Central memory CD8-positive, alpha-beta T cell (primary cell): ENCODE measurements around the gene CNIH2.
"Not testable (repeated sequence)": the region's sequence is repeated elsewhere in the genome, so short reads cannot be mapped to it uniquely, and the experiment has no call there.

Experiments
- ATAC-seq: fragments of 150-1000 bp; cut with Tn5 transposase; replicated peaks from 2 replicates; pipeline ENCODE4 v1.10.0; 2022; ENCODE audit warnings: mild to moderate bottlenecking, moderate FRiP score, moderate number of reproducible peaks; ENCODE audit not compliant: poor library complexity, severe bottlenecking; ENCODE audit errors: extremely low read depth
- DNase-seq, 2 donors: peaks; one replicate each; pipeline ENCODE4 v3.0.0; 2021; ENCODE audit warnings: low spot score in 2 of 2
- H3K27ac Mint-ChIP-seq: one replicate; pipeline ENCODE4 v1.8.0; 2022; ENCODE audit warnings: low read depth, mild to moderate bottlenecking, moderate library complexity, mixed read lengths
- H3K27me3 Mint-ChIP-seq: one replicate; pipeline ENCODE4 v1.8.0; 2022; ENCODE audit warnings: mixed read lengths
- H3K36me3 Mint-ChIP-seq: one replicate; pipeline ENCODE4 v1.8.0; 2022; ENCODE audit warnings: mild to moderate bottlenecking, moderate library complexity, mixed read lengths; ENCODE audit not compliant: insufficient read depth
- H3K4me1 Mint-ChIP-seq: one replicate; pipeline ENCODE4 v1.8.0; 2022; ENCODE audit warnings: mixed read lengths
- H3K4me3 Mint-ChIP-seq: one replicate; pipeline ENCODE4 v1.8.0; 2022; ENCODE audit warnings: mild to moderate bottlenecking, moderate library complexity, mixed read lengths
- H3K9me3 Mint-ChIP-seq: one replicate; pipeline ENCODE4 v1.8.0; 2022; ENCODE audit warnings: mixed read lengths

CNIH2 gene

GRCh38 chr11:66240781-66241136, 37.2 kb upstream of the CNIH2 start:
- peaks cover 41% of the 10 kb centered on the region for H3K36me3 Mint-ChIP-seq

GRCh38 chr11:66242095-66242765, 35.7 kb upstream of the CNIH2 start:
- H3K36me3 Mint-ChIP-seq: peaks cover 45% of the 10 kb centered on the region
- no peak for ATAC-seq
- H3K27me3 Mint-ChIP-seq: no peaks in the 10 kb centered on the region
- H3K4me1 Mint-ChIP-seq: peaks cover 5% of the 10 kb centered on the region
- peak overlapping the region; percentile 87 for H3K27ac Mint-ChIP-seq
- no peak for DNase-seq
- no peaks in the 10 kb centered on the region for H3K9me3 Mint-ChIP-seq
- no peak overlapping the region for H3K4me3 Mint-ChIP-seq

More at GRCh38 chr11:66240781-66241136, 37.2 kb upstream of the CNIH2 start:
- H3K9me3 Mint-ChIP-seq: no peaks in the 10 kb centered on the region
- H3K27me3 Mint-ChIP-seq: no peaks in the 10 kb centered on the region
- H3K27ac Mint-ChIP-seq: peak overlapping the region; percentile 46
- no peak for ATAC-seq
- H3K4me3 Mint-ChIP-seq: no peak overlapping the region
- H3K4me1 Mint-ChIP-seq: peaks cover 5% of the 10 kb centered on the region
- DNase-seq: no peak

GRCh38 chr11:66243782-66244535, 34.0 kb upstream of the CNIH2 start:
- no peak for ATAC-seq
- no peaks in the 10 kb centered on the region for H3K27me3 Mint-ChIP-seq

GRCh38 chr11:66247295-66247694, 30.7 kb upstream of the CNIH2 start:
- ATAC-seq: no peak
- Mint-ChIP-seq H3K27ac (peak overlapping the region; percentile 26), H3K9me3 (no peaks in the 10 kb centered on the region), H3K36me3 (peaks cover 43% of the 10 kb centered on the region), H3K4me1 (peaks cover 7% of the 10 kb centered on the region), H3K4me3 (no peak overlapping the region), H3K27me3 (no peaks in the 10 kb centered on the region)
- no peak for DNase-seq

More at GRCh38 chr11:66243782-66244535, 34.0 kb upstream of the CNIH2 start:
- peak overlapping the region; percentile 47 for H3K27ac Mint-ChIP-seq
- no peaks in the 10 kb centered on the region for H3K4me1 Mint-ChIP-seq
- H3K36me3 Mint-ChIP-seq: peaks cover 41% of the 10 kb centered on the region
- DNase-seq: no peak
- H3K9me3 Mint-ChIP-seq: no peaks in the 10 kb centered on the region
- no peak overlapping the region for H3K4me3 Mint-ChIP-seq

GRCh38 chr11:66247801-66248200, 30.2 kb upstream of the CNIH2 start:
- DNase-seq (no peak), ATAC-seq (no peak)
- Mint-ChIP-seq H3K36me3 (peaks cover 39% of the 10 kb centered on the region), H3K9me3 (no peaks in the 10 kb centered on the region), H3K4me1 (peaks cover 7% of the 10 kb centered on the region), H3K27ac (peak overlapping the region; percentile 26), H3K4me3 (no peak overlapping the region), H3K27me3 (no peaks in the 10 kb centered on the region)

GRCh38 chr11:66248903-66249302, 29.1 kb upstream of the CNIH2 start:
- Mint-ChIP-seq H3K4me1 (peaks cover 7% of the 10 kb centered on the region), H3K36me3 (peaks cover 37% of the 10 kb centered on the region), H3K4me3 (no peak overlapping the region), H3K27me3 (no peaks in the 10 kb centered on the region), H3K27ac (no peak overlapping the region), H3K9me3 (no peaks in the 10 kb centered on the region)
- no peak for ATAC-seq
- no peak for DNase-seq

- no peaks in the 10 kb centered on the region for H3K9me3 Mint-ChIP-seq
- no peak for ATAC-seq
Measured at GRCh38 chr11:66251809-66252208, 26.2 kb upstream of the CNIH2 start.

GRCh38 chr11:66253081-66253480, 24.9 kb upstream of the CNIH2 start:
- Mint-ChIP-seq H3K4me1 (peaks cover 19% of the 10 kb centered on the region), H3K36me3 (peaks cover 31% of the 10 kb centered on the region), H3K27ac (peak overlapping the region; percentile 17), H3K4me3 (peak overlapping the region; percentile 23)
- H3K27me3 Mint-ChIP-seq, ATAC-seq, DNase-seq, H3K9me3 Mint-ChIP-seq: not testable (repeated sequence)

More at GRCh38 chr11:66251809-66252208, 26.2 kb upstream of the CNIH2 start:
- H3K27ac Mint-ChIP-seq: no peak overlapping the region
- no peak overlapping the region for H3K4me3 Mint-ChIP-seq
- H3K4me1 Mint-ChIP-seq: peaks cover 16% of the 10 kb centered on the region
- DNase-seq: no peak
- H3K27me3 Mint-ChIP-seq: no peaks in the 10 kb centered on the region
- peaks cover 26% of the 10 kb centered on the region for H3K36me3 Mint-ChIP-seq

GRCh38 chr11:66258473-66258893, 19.5 kb upstream of the CNIH2 start:
- peaks cover 32% of the 10 kb centered on the region for H3K4me1 Mint-ChIP-seq

GRCh38 chr11:66259225-66259624, 18.8 kb upstream of the CNIH2 start:
- ATAC-seq: no peak
- H3K4me1 Mint-ChIP-seq: peaks cover 32% of the 10 kb centered on the region
- H3K27ac Mint-ChIP-seq: peak overlapping the region; percentile 75

More at GRCh38 chr11:66258473-66258893, 19.5 kb upstream of the CNIH2 start:
- Mint-ChIP-seq H3K4me3 (peak overlapping the region; percentile 84), H3K9me3 (no peaks in the 10 kb centered on the region), H3K27me3 (no peaks in the 10 kb centered on the region), H3K27ac (peak overlapping the region; percentile 96), H3K36me3 (peaks cover 38% of the 10 kb centered on the region)
- ATAC-seq (no peak), DNase-seq (no peak)

GRCh38 chr11:66259956-66260355, 18.0 kb upstream of the CNIH2 start:
- DNase-seq (no peak), ATAC-seq (no peak)
- Mint-ChIP-seq H3K27me3 (no peaks in the 10 kb centered on the region), H3K27ac (peak overlapping the region; percentile 75), H3K36me3 (peaks cover 47% of the 10 kb centered on the region), H3K4me3 (no peak overlapping the region), H3K4me1 (peaks cover 32% of the 10 kb centered on the region), H3K9me3 (no peaks in the 10 kb centered on the region)

More at GRCh38 chr11:66259225-66259624, 18.8 kb upstream of the CNIH2 start:
- Mint-ChIP-seq H3K4me3 (peak overlapping the region; percentile 84), H3K9me3 (no peaks in the 10 kb centered on the region), H3K27me3 (no peaks in the 10 kb centered on the region), H3K36me3 (peaks cover 42% of the 10 kb centered on the region)
- no peak for DNase-seq

- H3K9me3 Mint-ChIP-seq: no peaks in the 10 kb centered on the region
- DNase-seq (no peak), ATAC-seq (no peak)
- H3K27me3 Mint-ChIP-seq: no peaks in the 10 kb centered on the region
- peaks cover 25% of the 10 kb centered on the region for H3K4me1 Mint-ChIP-seq
- no peak overlapping the region for H3K27ac Mint-ChIP-seq
- peaks cover 44% of the 10 kb centered on the region for H3K36me3 Mint-ChIP-seq
- H3K4me3 Mint-ChIP-seq: no peak overlapping the region
Measured at GRCh38 chr11:66261578-66261977, 16.4 kb upstream of the CNIH2 start.

- Mint-ChIP-seq H3K27me3 (no peaks in the 10 kb centered on the region), H3K4me1 (peaks cover 26% of the 10 kb centered on the region), H3K4me3 (no peak overlapping the region), H3K9me3 (no peaks in the 10 kb centered on the region), H3K36me3 (peaks cover 42% of the 10 kb centered on the region), H3K27ac (no peak overlapping the region)
- DNase-seq (no peak), ATAC-seq (no peak)
Measured at GRCh38 chr11:66262191-66262590, 15.8 kb upstream of the CNIH2 start.
